Sciatic nerve (tissue), 2 donors: ENCODE measurements around the gene COX6A1. TPM values are rescaled to one million over a fixed set of nuclear protein-coding genes. Genes with fewer than 3 reads are reported as not detected.
"Not testable (repeated sequence)": the region's sequence is repeated elsewhere in the genome, so short reads cannot be mapped to it uniquely, and the experiment has no call there.

Experiments
- ATAC-seq: fragments of 200-7000 bp; cut with Tn5 transposase; one replicate; pipeline ENCODE4 v1.9.1; 2020; ENCODE audit warnings: mild to moderate bottlenecking, moderate library complexity
- DNase-seq: peaks from one replicate; pipeline ENCODE4 v3.0.0-alpha.2; 2020; ENCODE audit warnings: low spot score
- intact Hi-C: fragments of 100-400 bp; cut with DNase I; formaldehyde crosslinking; loops from one replicate; pipeline ENCODE4 v1.14.2; 2022
- total RNA-seq: library from RNA; stranded (reverse); fragmentation: NEBNext Ultra II Directional; extraction: Animal tissue kit (Norgen Biotek cat#: 25700); gene quantifications from one replicate; pipeline ENCODE4 v1.2.1, GENCODE V29; 2021
- donor health status: DM: no; HTN: no; CAD: no.
- donor health status: DM: no; HTN: no; CAD: no.

Gene COX6A1
- total RNA-seq, 1 donor from 2014 or later, result 165 TPM

DNA sequence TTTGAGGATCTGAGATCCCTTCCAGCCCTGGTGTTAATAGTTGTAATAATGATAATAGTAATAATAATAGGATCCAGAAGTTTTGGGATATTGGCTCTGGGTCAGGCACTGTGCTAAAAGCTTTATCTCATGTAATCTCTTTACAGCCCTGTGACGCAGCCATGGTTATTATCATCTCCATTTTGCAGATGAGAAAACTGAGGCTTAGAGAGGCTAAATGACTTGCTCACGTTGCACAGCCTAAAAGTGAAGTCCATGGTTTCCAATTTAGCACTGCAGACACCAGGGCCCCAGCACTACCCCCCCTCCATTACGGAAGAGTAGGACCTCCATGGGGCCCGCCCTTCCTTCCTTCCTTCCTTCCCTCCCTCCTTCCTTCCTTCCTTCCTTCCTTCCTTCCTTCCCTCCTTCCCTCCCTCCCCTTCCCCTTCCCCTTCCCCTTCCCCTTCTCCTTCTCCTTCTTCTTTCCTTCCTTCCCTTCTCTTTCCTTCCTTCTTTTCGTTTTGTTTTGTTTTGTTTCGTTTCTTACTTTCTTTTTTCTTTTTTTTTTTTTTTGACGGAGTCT lies 14.9 kb upstream of the COX6A1 start:
- no peak for ATAC-seq
- no peak for DNase-seq
- intact Hi-C loops, result no loop called here

DNA sequence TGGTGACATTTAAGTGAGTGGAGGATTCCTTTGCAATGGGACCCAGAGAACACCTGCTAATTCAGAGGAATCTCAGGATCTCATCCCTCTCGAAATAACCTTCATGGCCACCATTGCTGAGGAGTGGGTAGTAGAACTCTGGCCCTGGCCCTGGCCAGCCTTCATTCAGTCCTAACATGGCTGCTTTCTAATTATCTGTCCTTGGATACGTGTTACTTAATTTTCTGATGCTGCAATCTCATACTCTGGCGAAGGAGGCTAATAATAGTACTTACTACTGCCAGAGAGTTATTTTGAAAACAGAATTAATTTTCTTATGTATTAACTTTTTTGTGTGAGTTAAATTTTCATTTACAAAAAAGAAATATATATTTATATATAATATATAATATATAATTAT lies 12.1 kb upstream of the COX6A1 start:
- DNase-seq, result no peak
- intact Hi-C loops, result no loop called here
- no peak for ATAC-seq

DNA sequence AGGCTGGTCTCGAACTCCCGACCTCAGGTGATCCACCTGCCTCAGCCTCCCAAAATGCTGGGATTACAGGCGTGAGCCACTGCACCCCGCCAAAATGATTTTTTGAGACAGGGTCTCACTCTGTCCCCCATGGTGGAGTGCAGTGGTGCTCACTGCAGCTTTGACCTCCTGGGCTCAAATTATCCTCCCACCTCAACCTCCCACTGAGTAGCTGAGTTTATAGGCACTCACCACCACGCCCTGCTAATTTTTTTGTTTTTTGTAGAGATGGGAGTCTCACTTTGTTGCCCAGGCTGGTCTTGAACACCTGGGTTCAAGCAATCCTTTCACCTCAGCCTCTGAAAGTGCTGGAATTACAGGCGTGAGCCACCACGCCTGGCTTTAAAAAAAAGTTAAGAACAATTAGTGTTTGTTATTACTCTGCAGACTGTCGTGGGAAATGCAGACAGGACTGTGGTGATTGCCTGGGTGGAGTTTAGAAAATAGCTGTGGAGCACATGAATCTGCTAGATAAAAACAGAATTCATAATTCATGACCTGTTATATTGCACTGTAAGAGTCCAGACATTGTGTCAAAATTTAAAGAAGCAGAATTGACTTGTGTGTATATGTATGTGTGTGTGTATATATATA lies 9.2 kb upstream of the COX6A1 start:
- ATAC-seq (no peak), DNase-seq (no peak)
- intact Hi-C loops, result no loop called here

DNA sequence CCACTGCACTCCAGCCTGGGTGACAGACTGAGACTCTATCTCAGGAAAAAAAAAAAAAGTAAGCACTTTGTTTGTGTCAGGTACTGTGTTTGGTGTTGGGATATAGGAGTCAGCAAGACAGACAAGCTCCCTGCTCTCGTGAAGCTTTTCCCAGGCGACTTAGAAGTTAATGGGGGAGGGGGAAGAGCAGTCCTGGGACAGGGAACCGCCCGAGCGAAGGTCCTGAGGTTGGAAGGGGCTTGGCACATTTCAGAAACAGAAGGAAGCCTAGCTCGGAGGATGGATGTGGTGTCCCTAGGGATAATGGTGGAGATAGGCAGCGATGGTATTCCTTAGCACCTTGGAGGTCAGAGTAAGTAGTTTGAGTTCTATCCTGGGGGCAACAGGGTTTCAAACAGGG lies 8.5 kb upstream of the COX6A1 start:
- ATAC-seq, result no peak
- intact Hi-C loops, result no loop called here

DNA sequence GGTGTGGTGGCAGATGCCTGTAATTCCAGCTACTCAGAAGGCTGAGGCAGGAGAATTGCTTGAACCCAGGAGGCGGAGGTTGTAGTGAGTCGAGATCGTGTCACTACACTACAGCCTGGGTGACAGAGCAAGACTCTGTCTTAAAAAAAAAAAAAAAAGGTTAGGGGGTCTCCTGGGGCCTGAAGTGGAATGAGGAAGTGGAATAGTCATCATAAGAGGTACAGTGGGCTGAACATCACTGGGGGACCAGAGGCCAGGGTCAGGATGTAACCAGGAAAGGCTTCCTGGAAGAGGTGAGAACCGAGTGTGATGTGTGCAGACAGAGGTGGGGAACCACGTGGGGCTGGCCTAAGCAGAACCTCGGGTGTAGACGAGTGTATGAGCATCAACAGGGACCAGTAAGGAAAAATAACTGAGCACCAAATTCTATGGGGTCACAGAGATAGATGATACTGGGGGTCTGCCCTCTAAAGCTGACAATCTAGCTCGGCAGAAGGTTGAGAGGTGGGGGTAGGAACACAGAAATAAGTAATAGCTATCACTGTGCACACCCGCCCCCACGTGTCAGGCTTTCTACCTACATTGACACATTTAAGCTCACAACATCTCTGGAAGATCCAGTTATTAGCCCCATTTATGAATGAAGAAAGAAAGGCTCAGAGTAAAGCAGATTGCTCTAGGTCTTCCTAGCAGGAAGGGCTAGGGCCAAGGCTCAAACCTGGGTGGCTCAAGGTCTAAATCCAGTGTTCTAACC lies 5.0 kb upstream of the COX6A1 start:
- DNase-seq, result no peak
- intact Hi-C loops, result loop anchor here (5.0 kb wide), 1 partner anchor 76 kb away; no protein-coding TSS in a partner anchor
- no peak for ATAC-seq

More for the DNA sequence above, 8.5 kb upstream of the COX6A1 start:
- DNase-seq, result no peak

DNA sequence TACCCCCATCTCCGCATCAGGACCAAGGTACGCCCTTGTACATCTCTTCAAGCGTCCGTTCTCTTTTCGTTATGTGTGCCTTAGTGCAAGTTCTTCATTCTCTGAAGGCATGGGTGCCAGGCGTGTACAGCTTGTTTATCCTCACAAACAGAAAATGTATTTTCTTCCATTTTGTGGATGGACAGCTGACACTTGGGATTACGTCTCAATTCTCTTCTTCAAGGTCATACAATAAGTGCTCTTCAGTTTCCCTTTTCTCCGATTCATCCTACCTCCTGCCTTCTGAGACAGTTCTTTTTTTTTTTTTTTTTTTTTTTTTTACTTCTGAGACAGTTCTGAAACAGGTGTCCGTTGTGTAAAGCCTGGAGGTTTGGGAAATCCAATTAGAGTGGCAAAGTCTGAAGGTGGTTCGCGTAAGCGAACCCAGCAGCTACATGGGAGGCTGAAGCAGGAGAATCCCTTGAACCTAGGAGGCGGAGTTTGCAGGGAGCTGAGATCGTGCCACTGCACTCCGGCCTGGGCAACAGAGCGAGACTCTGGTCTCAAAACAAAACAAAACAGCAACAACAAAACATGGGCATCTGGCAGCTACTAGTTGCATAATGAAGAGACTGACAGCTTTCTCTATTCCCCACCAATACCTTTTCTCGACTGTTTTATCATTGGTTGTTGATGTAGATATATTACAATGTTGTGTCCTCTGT lies 734 bp downstream of the COX6A1 start:
- ATAC-seq, result peak; percentile 3
- intact Hi-C loops, result no loop called here
- no peak for DNase-seq

DNA sequence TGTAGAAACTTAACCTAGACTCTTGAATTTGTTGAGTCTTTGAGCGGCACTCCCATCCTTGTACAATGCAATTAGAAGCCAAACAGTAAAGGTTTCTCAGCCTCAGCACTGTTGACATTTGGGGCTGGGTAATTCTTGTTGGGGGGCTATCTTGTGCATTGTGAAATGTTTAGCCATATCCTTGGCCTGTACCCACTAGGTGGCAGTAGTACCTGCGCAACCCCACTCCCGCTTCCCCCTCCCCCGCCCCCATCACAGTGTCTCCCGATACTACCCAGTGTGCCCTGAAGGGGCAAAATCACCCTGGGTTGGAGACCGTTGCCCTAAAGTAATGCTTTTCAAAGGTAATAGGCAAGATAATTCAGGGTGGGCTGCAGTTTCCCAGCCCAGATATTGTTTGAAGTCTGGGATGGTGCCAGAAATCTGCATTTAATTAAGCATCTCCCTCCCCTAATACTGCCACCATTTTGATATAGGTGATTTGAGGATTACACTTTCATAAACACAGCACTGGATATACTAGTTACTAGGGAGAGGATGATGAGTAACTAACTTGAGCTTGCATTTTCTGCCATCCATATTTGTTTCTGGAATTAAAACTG lies 1.8 kb downstream of the COX6A1 start:
- intact Hi-C loops, result no loop called here
- ATAC-seq (peak; percentile 21), DNase-seq (no peak)

DNA sequence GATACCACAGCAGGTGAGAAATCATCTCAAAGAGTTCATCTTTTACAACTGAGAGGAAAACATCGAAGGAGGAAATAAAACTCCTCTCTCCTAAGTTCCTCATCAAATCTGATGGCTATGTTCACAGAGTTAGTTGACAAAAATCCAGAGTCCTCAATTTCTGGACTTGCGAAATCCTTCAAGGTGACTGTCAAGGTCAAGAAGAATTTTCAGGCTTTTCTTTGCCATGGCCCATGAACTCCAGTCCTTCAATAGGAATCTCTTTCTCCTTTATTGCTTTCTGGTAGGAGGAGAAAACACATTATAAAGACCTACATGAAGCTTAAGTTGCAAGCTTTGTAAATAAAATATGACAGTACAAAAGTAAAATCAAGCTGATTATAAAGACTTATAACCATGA lies 6.8 kb downstream of the COX6A1 start:
- intact Hi-C loops, result no loop called here
- no peak for ATAC-seq
- no peak for DNase-seq

DNA sequence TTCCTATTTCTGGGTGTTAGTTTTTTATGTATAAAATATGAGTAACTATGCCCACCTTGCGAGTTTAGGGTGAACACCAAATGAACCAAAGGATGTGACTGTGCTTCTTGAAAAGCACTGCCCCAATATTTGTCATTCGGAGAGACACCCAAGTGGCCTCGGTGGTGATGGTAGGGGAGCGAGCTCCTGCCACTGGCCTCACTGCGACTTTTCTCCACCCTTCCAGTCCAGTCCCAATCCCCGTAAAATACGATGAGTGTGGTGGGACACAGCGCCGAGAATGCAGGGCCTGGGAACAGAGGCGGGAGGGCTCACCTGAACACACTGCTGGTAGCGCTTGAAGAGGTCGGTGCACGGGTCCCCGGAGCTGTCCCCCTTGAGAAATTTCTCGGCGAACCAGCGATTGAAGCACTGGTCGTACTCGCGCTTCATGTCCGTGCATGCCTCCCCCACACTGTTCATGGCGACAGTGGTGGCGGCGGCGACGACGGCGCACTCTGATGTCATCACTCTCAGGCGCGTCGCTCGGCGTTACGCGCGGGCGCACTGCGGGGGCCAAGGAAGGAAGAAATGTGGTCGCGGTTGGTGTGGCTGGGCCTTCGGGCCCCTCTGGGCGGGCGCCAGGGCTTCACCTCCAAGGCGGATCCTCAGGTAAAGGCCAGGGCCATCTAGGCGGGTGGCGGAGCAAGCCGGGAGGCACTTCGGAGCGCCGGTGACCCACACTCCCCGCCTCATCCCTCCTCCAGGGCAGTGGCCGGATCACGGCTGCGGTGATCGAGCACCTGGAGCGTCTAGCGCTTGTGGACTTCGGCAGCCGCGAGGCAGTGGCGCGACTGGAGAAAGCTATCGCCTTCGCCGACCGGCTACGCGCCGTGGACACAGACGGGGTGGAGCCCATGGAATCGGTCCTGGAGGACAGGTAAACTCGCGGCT lies 8.3 kb downstream of the COX6A1 start, which contains the start of the genes GATC and TRIAP1:
GATC (plus strand) TSS at position 534 of the 933 bp plus-strand sequence; CDS start at position 571, 37 bp downstream.
TRIAP1 (minus strand) TSS at position 474 of the 933 bp plus-strand sequence; CDS start at position 462, 12 bp downstream.
- intact Hi-C loops, result no loop called here
- DNase-seq (peak; percentile 91), ATAC-seq (peak; percentile 99)

DNA sequence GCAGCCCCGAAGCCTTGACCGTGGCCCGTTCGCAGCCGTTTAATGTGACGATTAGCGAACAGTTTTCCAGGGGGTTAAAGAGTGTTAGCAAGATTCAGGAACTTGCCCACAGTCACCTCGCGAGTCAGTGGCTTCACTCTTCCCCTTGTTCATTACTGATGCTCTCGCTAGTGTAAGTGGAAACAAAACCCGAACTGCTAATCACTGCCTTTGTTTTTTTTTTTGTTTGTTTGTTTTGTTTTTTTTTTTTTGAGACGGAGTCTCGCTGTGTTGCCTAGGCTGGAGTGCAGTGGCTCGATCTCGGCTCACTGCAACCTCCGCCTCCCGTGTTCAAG lies 8.9 kb downstream of the COX6A1 start:
- ATAC-seq, DNase-seq, intact Hi-C loops: not testable (repeated sequence)

DNA sequence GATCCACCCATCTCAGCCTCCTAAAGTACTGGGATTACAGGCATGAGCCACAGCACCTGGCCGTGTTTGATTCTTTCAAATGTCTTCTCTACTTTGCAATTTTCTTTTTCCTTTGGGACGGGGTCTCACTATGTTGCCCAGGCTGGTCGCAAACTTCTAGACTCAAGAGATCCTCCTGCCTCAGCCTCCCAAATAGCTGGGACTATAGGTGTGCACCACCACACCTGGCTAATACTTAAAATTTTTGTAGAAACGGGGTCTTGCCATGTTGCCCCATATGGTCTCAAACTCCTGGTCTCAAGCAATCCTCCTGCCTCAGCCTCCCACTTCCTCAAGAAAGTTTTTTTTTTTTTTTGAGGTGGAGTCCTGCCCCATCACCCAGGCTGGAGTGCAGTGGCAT lies 10.1 kb downstream of the COX6A1 start:
- DNase-seq (no peak), ATAC-seq (no peak)
- intact Hi-C loops, result no loop called here

DNA sequence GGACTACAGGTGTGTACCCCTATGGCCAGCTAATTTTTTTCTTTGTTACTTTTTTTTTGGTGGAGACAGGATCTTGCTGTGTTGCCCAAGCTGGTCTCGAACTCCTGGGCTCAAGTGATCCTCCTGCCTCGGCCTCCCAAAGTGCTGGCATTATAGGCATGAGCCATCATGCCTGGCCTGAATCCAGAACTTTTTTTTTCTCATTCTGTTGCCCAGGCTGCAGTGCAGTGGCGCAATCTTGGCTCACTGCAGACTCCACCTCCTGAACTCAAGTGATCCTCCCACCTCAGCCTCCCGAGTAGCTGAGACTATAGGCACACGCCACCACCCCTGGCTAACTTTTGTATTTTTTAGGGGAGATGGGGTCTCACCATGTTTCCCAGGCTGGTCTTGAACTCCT lies 14.6 kb downstream of the COX6A1 start:
- DNase-seq, ATAC-seq, intact Hi-C loops: not testable (repeated sequence)

DNA sequence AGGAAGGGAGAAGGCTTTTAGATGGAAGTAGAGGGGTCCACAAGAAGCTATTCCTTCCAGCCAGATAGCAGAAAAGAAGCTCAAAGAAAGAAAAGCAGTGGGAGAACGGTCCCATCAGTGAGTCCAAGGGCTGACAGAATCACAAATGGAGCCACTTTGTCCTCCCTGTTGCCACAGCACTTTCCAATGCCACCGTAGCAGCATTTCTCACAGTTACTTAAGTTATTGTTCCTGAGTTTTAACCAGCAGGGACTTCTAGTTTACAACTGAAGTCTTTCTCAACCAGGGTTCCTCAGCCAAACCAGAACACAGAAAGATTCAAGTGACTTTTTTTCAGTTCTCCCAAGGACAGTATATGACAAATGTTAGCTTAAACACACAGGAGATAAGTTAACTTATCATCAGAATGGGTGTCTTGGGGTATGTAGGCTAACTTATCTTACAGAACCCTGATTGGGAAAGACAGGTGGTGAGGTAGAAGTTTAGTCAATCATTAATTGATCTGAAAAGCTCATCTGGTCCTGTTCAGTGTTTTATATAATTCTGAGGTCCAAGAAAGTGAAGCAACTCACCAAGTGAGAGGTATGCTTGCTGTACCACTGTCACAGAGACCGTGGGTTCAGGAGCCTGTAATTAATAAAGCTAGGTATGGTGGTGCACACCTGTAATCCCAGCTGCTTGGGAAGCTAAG lies 15.3 kb downstream of the COX6A1 start:
- no peak for ATAC-seq
- intact Hi-C loops, result no loop called here
- no peak for DNase-seq

DNA sequence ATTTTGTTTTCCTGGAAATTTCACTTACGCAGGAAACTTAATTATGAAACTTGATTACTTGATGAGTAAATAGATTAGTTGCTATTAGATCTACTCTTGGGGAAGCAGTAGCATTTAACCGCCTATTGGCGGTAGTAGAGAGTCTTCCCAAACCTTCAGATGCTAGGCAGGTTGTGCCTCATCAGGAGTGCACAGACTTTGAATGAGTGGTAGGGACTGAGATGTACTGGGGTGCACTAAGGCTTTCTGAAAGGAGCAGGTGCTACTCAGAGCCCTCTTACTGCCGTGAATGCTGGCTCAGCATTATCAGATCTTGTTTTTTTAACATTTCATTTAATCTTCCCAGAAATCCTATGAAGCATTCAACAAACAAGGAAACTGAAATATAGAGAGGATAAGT lies 16.1 kb downstream of the COX6A1 start:
- ATAC-seq (no peak), DNase-seq (no peak)
- intact Hi-C loops, result no loop called here

DNA sequence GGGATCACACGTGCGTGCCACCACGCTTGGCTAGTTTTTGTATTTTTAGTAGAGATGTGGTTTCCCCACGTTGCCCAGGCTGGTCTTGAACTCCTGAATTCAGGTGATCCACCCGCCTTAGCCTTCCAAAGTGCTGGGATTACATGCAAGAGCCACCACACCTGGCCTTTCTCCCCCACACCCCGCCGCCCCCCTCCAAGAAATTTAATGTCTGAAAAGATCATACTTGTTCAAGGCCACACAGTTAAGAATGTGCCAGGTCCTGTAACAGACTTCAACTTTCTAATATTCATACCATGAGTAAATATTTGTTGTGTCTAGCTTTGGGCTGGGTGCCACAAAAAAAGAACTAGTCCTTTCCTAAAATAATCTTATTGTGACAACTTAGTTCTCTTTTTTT lies 17.4 kb downstream of the COX6A1 start:
- DNase-seq, result no peak
- no peak for ATAC-seq
- intact Hi-C loops, result no loop called here

DNA sequence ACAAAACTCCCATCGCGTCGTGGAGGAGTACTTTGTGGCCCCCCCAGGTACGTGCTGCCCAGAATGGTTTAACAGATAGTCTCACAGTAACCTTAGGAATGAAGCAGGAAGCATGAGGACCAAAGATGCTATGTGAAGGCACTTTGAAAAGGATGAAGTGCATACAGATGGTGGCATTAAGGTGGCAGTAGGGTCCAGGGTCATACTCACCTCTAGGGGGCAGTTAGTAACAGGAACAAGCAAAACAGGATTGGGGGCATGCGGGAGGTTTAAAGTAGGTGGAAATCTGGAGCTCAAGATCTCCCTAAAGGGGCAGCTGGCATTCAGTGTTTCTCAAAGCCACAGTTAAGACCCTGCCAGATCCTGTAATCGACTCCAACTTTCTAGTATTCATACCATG lies 19.2 kb downstream of the COX6A1 start:
- intact Hi-C loops, result no loop called here
- ATAC-seq (no peak), DNase-seq (no peak)

DNA sequence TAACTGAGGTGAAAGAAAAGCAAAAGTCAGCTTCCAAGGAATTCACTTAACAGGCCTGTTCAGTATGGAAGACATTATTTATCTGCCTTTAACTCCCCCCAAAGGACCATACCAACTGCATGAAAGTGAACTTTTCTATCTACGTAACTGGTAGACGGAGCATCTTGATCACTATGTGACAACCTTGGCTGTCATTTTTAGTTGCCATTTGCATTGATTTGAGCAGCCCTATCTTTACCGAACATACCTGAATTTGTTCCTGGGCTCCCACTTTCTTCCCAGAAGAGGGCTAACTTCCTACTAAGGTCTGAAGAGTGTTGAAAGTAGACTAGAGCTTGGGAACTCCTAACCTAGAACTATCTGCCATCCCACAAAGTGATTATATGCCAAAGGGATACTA lies 22.2 kb downstream of the COX6A1 start:
- DNase-seq (no peak), ATAC-seq (no peak)
- intact Hi-C loops, result no loop called here
